Stomach (tissue), 4 donors: Measurements from ENCODE around the gene WDR17.

ENCODE experiments used
- POLR2A ChIP-seq, 4 donors: fragments of 450-650 bp; IDR thresholded peaks; one replicate each; pipeline ENCODE4 v1.6.1; 2016; ENCODE audit warnings: antibody characterized with exemption in 4 of 4, control low read depth in 2 of 4, mild to moderate bottlenecking in 1 of 4, moderate library complexity in 1 of 4
- TF ChIP-seq, protein P1 (sequence below), 7 experiments: fragments of 450-650 bp in 4 of 7; fragments of 200-600 bp in 3 of 7; sonication (generic) in 3 of 7; IDR thresholded peaks; one replicate each; pipeline ENCODE4 v1.5.1; 2016 to 2019; ENCODE audit warnings: antibody characterized with exemption in 7 of 7, control low read depth in 2 of 7, mild to moderate bottlenecking in 1 of 7

DNA sequence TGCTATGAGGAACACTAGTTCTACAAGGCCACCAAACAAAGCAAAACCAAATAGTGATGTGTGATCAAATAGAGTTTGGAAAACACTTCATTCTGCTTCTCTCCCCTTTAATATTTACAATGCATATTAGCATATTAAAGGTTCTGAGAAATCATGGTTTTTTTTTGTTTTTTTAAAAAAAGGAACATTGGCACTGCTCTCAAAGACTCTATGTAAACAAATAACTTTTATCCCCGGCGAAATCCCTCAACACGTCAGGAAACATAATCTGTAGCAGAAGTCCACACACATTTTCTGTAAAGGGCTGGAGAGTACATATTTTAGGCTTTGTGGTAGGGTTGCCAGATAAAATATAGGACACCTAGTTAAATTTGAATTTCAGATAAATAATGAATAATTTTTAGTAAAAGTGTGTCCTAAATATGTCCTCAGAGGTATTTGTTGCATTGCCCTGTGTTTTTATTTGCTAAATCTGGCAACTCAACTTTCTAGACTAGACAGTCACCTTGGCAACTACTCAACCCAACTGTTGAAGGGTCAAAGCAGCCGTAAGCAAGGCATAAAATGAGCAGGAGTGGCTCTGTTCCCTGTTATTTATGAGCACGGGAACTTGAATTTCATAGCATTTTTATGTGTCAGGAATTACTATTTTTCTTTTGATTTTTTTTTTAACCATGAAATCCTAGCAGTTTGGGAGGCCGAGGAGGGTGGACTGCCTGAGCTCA is 121.2 kb downstream of the WDR17 start:
- TF ChIP-seq, protein P1, sequence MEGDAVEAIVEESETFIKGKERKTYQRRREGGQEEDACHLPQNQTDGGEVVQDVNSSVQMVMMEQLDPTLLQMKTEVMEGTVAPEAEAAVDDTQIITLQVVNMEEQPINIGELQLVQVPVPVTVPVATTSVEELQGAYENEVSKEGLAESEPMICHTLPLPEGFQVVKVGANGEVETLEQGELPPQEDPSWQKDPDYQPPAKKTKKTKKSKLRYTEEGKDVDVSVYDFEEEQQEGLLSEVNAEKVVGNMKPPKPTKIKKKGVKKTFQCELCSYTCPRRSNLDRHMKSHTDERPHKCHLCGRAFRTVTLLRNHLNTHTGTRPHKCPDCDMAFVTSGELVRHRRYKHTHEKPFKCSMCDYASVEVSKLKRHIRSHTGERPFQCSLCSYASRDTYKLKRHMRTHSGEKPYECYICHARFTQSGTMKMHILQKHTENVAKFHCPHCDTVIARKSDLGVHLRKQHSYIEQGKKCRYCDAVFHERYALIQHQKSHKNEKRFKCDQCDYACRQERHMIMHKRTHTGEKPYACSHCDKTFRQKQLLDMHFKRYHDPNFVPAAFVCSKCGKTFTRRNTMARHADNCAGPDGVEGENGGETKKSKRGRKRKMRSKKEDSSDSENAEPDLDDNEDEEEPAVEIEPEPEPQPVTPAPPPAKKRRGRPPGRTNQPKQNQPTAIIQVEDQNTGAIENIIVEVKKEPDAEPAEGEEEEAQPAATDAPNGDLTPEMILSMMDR (IDR thresholded peaks at IDR 0.05) = no peak
- TF ChIP-seq POLR2A (IDR thresholded peaks at IDR 0.05) = no peak
